Endothelial cell of umbilical vein (primary cell): ENCODE results near the gene LHFPL6. TPM values are rescaled to one million over a fixed set of nuclear protein-coding genes. Genes with fewer than 3 reads are reported as not detected.

Source experiments
- BruUV-seq: library from RNA; stranded (reverse); fragments of 400-500 nt; replicated peaks from 2 replicates; lab custom pipeline; 2021; lab: Mats Ljungman, UMichigan
- CTCF ChIA-PET: fragments of 300-600, 350-600 bp; sonication (Branson Sonifier 250); formaldehyde crosslinking; loops from one replicate; lab custom pipeline; 2021; ENCODE audit warnings: antibody characterized with exemption, inconsistent platforms; lab: Charles Lee
- POLR2A ChIA-PET: fragments of 300-600, 350-600 bp; sonication (Branson Sonifier 250); formaldehyde crosslinking; loops from one replicate; lab custom pipeline; 2021; ENCODE audit warnings: antibody characterized with exemption, inconsistent platforms; lab: Charles Lee
- DNase-seq: peaks from one replicate; pipeline ENCODE4 v3.0.0-alpha.2; 2011; ENCODE audit warnings: low read depth, low spot score
- FAIRE-seq: peaks from 2 replicates; lab custom pipeline; 2011; peaks lifted over from hg19 to GRCh38; lab: Jason Lieb, UNC
- H2AFZ ChIP-seq: 2 replicates; pipeline ENCODE4 v1.6.0; 2012; ENCODE audit warnings: low read depth, low read length, control low read depth, inconsistent platforms
- H3K27ac ChIP-seq: 2 replicates; pipeline ENCODE4 v1.5.1; 2011; ENCODE audit warnings: low read depth, mild to moderate bottlenecking, control low read depth, low read length, moderate library complexity; ENCODE audit not compliant: insufficient read depth
- H3K27me3 ChIP-seq, 2 experiments: 2 replicates each; pipeline versions ENCODE4 v1.6.0 to v1.6.1; 2011; ENCODE audit warnings: low read length in 2 of 2, mixed read lengths in 1 of 2; ENCODE audit not compliant: control insufficient read depth in 2 of 2, insufficient read depth in 2 of 2
- H3K36me3 ChIP-seq, 2 experiments: 2 replicates in 1 of 2; 3 replicates in 1 of 2; pipeline ENCODE4 v1.5.1; 2011; ENCODE audit warnings: low read length in 2 of 2, mild to moderate bottlenecking in 1 of 2, moderate library complexity in 1 of 2; ENCODE audit not compliant: control insufficient read depth in 2 of 2, insufficient read depth in 2 of 2; ENCODE audit errors: extremely low read depth in 1 of 2
- H3K4me1 ChIP-seq: 3 replicates; pipeline ENCODE4 v1.5.1; 2011; ENCODE audit warnings: mild to moderate bottlenecking, low read length; ENCODE audit not compliant: control insufficient read depth, insufficient read depth; ENCODE audit errors: extremely low read depth
- H3K4me2 ChIP-seq: 2 replicates; pipeline ENCODE4 v1.6.1; 2011; ENCODE audit warnings: low read length, control low read depth, mixed read lengths; ENCODE audit not compliant: insufficient read depth
- H3K4me3 ChIP-seq, 3 experiments: fragments of 200-600 bp in 1 of 3; sonication (generic), shearing (Covaris generic) in 1 of 3; replicated peaks in 1 of 3; 2 replicates each; pipeline ENCODE4 v1.5.1; 2011 to 2016; ENCODE audit warnings: control low read depth in 3 of 3, low read length in 3 of 3, mild to moderate bottlenecking in 2 of 3, inconsistent platforms in 1 of 3, low read depth in 1 of 3, moderate library complexity in 1 of 3; ENCODE audit not compliant: insufficient read depth in 1 of 3
- H3K79me2 ChIP-seq: 2 replicates; pipeline ENCODE4 v1.6.0; 2012; ENCODE audit warnings: low read length, inconsistent platforms; ENCODE audit not compliant: control insufficient read depth, insufficient read depth
- H3K9ac ChIP-seq: replicated peaks from 2 replicates; pipeline ENCODE3; 2011; ENCODE audit warnings: low read length, control low read depth; ENCODE audit not compliant: insufficient read depth; ENCODE audit errors: extremely low read depth
- H3K9me1 ChIP-seq: replicated peaks from 3 replicates; pipeline ENCODE4 v1.6.0; 2011; ENCODE audit warnings: mild to moderate bottlenecking, low read length; ENCODE audit not compliant: control insufficient read depth, insufficient read depth; ENCODE audit errors: extremely low read depth
- H3K9me3 ChIP-seq: replicated peaks from 2 replicates; pipeline ENCODE4 v1.5.1; 2012; ENCODE audit warnings: low read length, inconsistent platforms; ENCODE audit not compliant: control insufficient read depth, insufficient read depth
- H4K20me1 ChIP-seq: replicated peaks from 2 replicates; pipeline ENCODE3; 2011; ENCODE audit warnings: mild to moderate bottlenecking, low read length; ENCODE audit not compliant: control insufficient read depth, insufficient read depth; ENCODE audit errors: extremely low read depth
- EZH2 ChIP-seq: IDR thresholded peaks from 2 replicates; pipeline ENCODE4 v1.6.1; 2012; ENCODE audit warnings: borderline replicate concordance, low read depth, mild to moderate bottlenecking, moderate library complexity, low read length, inconsistent platforms; ENCODE audit not compliant: severe bottlenecking
- FOS ChIP-seq: IDR thresholded peaks from 2 replicates; pipeline ENCODE4 v1.6.1; 2011; ENCODE audit warnings: mild to moderate bottlenecking, low read length, moderate library complexity, borderline replicate concordance; ENCODE audit not compliant: insufficient read depth
- GATA2 ChIP-seq: IDR thresholded peaks from 2 replicates; pipeline ENCODE4 v1.7.0; 2011; ENCODE audit warnings: low read depth, mild to moderate bottlenecking, moderate library complexity, mixed read lengths, low read length; ENCODE audit not compliant: insufficient read length, insufficient read depth
- JUN ChIP-seq: IDR thresholded peaks from 2 replicates; pipeline ENCODE4 v1.6.1; 2011; ENCODE audit warnings: borderline replicate concordance, low read depth; ENCODE audit not compliant: insufficient read length, insufficient read depth
- MYC ChIP-seq: IDR thresholded peaks from one replicate; pipeline ENCODE4 v1.6.1; 2011; ENCODE audit warnings: mild to moderate bottlenecking, low read depth, low read length
- POLR2A ChIP-seq: IDR thresholded peaks from 2 replicates; pipeline ENCODE4 v1.6.1; 2012; ENCODE audit warnings: low read depth, mild to moderate bottlenecking, control low read depth, low read length
- POLR2AphosphoS5 ChIP-seq: IDR thresholded peaks from 2 replicates; pipeline ENCODE4 v1.6.1; 2012; ENCODE audit warnings: low read depth, mild to moderate bottlenecking, control low read depth, low read length, moderate library complexity; ENCODE audit not compliant: insufficient read depth
- dilution Hi-C: fragments of 300-500 bp; cut with MboI; formaldehyde crosslinking; loops from one replicate; pipeline ENCODE4 v1.15.0; 2019; ENCODE audit warnings: low sequenced_read_pairs; ENCODE audit not compliant: extremely low pct_ligation_motif_present
- intact Hi-C: fragments of 100-400 bp; cut with micrococcal nuclease; formaldehyde crosslinking; loops from one replicate; pipeline ENCODE4 v1.10.0; 2022
- polyA plus RNA-seq, 4 experiments: library from polyadenylated mRNA; depleted of rRNA in 3 of 4; stranded (reverse) in 3 of 4; unstranded in 1 of 4; fragments of >200 nt; gene quantifications; 2 replicates each; pipeline versions ENCODE4 v1.2.1 to v1.2.3, GENCODE V29; 2011 to 2012; ENCODE audit warnings: missing spikeins in 1 of 4
- total RNA-seq: library from RNA; stranded (reverse); gene quantifications from 2 replicates; pipeline ENCODE4 v1.2.3, GENCODE V29; 2021
- TF ChIP-seq, protein P1 (sequence below): IDR thresholded peaks from 2 replicates; pipeline ENCODE4 v1.6.1; 2011; ENCODE audit not compliant: insufficient read depth, insufficient read length
- TF ChIP-seq, protein P2 (sequence below), 2 donors: IDR thresholded peaks; 1 replicate in 1 of 2; 2 replicates in 1 of 2; pipeline ENCODE4 v1.5.1; 2011; ENCODE audit warnings: low read length in 2 of 2, mild to moderate bottlenecking in 2 of 2, moderate library complexity in 2 of 2, control low read depth in 1 of 2, inconsistent platforms in 1 of 2, low read depth in 1 of 2; ENCODE audit not compliant: insufficient read depth in 1 of 2; ENCODE audit errors: extremely low read depth in 1 of 2

LHFPL6 gene
- total and polyA plus RNA-seq, 2 donors (not counting 3 experiments of a cell fraction or from before 2014, with no cell fraction given), result 17.5 to 19.4 TPM

DNA sequence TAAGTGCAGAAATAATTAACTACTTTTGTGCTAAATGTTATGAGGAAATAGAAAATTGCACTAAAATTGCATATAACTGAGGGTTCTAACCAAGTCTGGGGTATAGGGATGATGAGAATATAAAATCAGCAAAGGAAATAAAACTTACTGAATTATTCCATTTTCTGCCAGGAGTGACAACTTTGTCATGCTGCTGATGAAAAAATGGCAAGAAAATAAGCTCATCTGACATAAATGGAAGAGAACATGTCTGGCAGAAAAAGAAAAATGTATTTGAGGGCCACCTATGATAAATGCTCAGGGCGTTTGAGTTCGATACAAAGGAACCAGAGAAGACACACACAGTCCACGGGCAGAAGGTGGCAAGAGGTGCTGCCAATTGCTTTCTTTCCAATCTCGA lies 78.2 kb downstream of the LHFPL6 start:
- Histone ChIP-seq H2AFZ (no peak overlapping the region), H3K9me1 (no peaks in the 10 kb centered on the region), H3K27me3 (no peaks in the 10 kb centered on the region), H3K4me3 (no peak overlapping the region), H3K4me1 (peaks cover 15% of the 10 kb centered on the region), H3K9me3 (no peaks in the 10 kb centered on the region), H3K79me2 (no peaks in the 10 kb centered on the region), H3K36me3 (no peaks in the 10 kb centered on the region), H3K4me2 (no peak overlapping the region), H3K27ac (no peak overlapping the region), H4K20me1 (no peaks in the 10 kb centered on the region), H3K9ac (no peak overlapping the region)
- BruUV-seq, result no TSS peak
- no peak for TF ChIP-seq POLR2A
- TF ChIP-seq GATA2, result no peak
- CTCF ChIA-PET, result no interaction called here
- POLR2A ChIA-PET, result no interaction called here
- DNase-seq (no peak), FAIRE-seq (no peak)
- intact Hi-C loops, result no loop called here
- dilution Hi-C loops, result no loop called here

DNA sequence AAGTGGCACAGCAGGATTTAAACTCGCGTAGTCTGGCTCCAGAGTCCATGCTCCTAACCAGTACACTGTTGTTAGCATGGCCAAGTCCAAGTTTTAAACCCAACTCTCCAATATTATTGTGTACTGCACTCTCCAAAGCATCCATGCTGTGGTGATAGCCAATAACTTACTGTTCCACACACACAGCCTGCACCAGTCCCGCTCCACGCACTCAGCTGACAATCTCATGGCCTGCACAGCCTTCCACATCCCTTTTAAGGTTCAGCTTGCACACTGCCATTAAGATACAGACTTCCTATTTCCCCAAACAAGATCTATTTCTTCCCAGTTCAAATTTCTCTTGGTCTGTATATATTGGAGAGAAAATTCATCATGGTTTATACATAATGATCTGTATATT lies 80.7 kb downstream of the LHFPL6 start:
- Histone ChIP-seq H3K4me2 (no peak overlapping the region), H4K20me1 (no peaks in the 10 kb centered on the region), H3K9ac (no peak overlapping the region), H3K4me3 (no peak overlapping the region), H3K79me2 (no peaks in the 10 kb centered on the region), H3K9me3 (no peaks in the 10 kb centered on the region), H3K9me1 (no peaks in the 10 kb centered on the region), H3K27ac (no peak overlapping the region), H3K36me3 (no peaks in the 10 kb centered on the region), H3K27me3 (no peaks in the 10 kb centered on the region), H3K4me1 (peaks cover 2% of the 10 kb centered on the region), H2AFZ (no peak overlapping the region)
- no peak for FAIRE-seq
- CTCF ChIA-PET, result interaction anchor here (0.8 kb wide), 1 partner anchor 311 kb away, joined by 3 read pairs; no protein-coding TSS in a partner anchor
- BruUV-seq, result no TSS peak
- TF ChIP-seq FOS (no peak), EZH2 (no peak), JUN (no peak), POLR2A (no peak), POLR2AphosphoS5 (no peak), MYC (no peak), GATA2 (no peak)
- TF ChIP-seq, protein P1, sequence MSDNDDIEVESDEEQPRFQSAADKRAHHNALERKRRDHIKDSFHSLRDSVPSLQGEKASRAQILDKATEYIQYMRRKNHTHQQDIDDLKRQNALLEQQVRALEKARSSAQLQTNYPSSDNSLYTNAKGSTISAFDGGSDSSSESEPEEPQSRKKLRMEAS, result no peak
- TF ChIP-seq, protein P2, sequence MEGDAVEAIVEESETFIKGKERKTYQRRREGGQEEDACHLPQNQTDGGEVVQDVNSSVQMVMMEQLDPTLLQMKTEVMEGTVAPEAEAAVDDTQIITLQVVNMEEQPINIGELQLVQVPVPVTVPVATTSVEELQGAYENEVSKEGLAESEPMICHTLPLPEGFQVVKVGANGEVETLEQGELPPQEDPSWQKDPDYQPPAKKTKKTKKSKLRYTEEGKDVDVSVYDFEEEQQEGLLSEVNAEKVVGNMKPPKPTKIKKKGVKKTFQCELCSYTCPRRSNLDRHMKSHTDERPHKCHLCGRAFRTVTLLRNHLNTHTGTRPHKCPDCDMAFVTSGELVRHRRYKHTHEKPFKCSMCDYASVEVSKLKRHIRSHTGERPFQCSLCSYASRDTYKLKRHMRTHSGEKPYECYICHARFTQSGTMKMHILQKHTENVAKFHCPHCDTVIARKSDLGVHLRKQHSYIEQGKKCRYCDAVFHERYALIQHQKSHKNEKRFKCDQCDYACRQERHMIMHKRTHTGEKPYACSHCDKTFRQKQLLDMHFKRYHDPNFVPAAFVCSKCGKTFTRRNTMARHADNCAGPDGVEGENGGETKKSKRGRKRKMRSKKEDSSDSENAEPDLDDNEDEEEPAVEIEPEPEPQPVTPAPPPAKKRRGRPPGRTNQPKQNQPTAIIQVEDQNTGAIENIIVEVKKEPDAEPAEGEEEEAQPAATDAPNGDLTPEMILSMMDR (IDR thresholded peaks at IDR 0.05; ENCODE audit: extremely low read depth in 1 of 2, insufficient read depth in 1 of 2, low read depth in 1 of 2, low read length in 2 of 2), result no peak
- POLR2A ChIA-PET, result interaction anchor here (0.5 kb wide), 1 partner anchor 10 kb away, joined by 3 read pairs; no protein-coding TSS in a partner anchor
- dilution Hi-C loops (no loop called here), intact Hi-C loops (no loop called here)
- no peak for DNase-seq
